SK-N-SH (cell line): ENCODE data around the gene MRPL14. TPM values are rescaled to one million over a fixed set of nuclear protein-coding genes. Genes with fewer than 3 reads are reported as not detected.

Experiments used
- CTCF ChIA-PET: fragments of 300-600, 350-600 bp; formaldehyde crosslinking; extraction: SDS; loops from one replicate; lab custom pipeline; 2021; lab: Yijun Ruan, JAX
- POLR2A ChIA-PET: fragments of 350-600 bp; sonication (Branson Sonifier 250); formaldehyde crosslinking; extraction: SDS; loops from one replicate; lab custom pipeline; 2020; ENCODE audit warnings: antibody characterized with exemption, inconsistent platforms; lab: Yijun Ruan, JAX
- DNase-seq: peaks from one replicate; pipeline ENCODE4 v3.0.0; 2012
- H2AFZ ChIP-seq: fragments of 200-600 bp; sonication (generic); 2 replicates; pipeline ENCODE4 v1.8.1; 2016; ENCODE audit warnings: antibody characterized with exemption, mild to moderate bottlenecking, low read depth
- H3F3A ChIP-seq: fragments of 200-600 bp; sonication (generic); replicated peaks from 2 replicates; pipeline ENCODE3; 2016; ENCODE audit warnings: antibody characterized with exemption, mild to moderate bottlenecking; ENCODE audit not compliant: insufficient read depth
- H3K27ac ChIP-seq, 2 experiments: fragments of 200-500 bp in 1 of 2; fragments of 200-600 bp in 1 of 2; sonication (Bioruptor generic) in 1 of 2; sonication (generic), shearing (Covaris generic) in 1 of 2; 2 replicates each; pipeline versions ENCODE4 v1.5.1 to v1.6.1; 2014 to 2016; ENCODE audit warnings: low read depth in 2 of 2, inconsistent platforms in 1 of 2, low read length in 1 of 2, mild to moderate bottlenecking in 1 of 2, mixed read lengths in 1 of 2
- H3K27me3 ChIP-seq: fragments of 200-600 bp; sonication (generic), shearing (Covaris generic); 2 replicates; pipeline ENCODE4 v1.6.1; 2016; ENCODE audit warnings: mixed run types; ENCODE audit not compliant: insufficient read depth
- H3K36me3 ChIP-seq, 2 experiments: fragments of 200-500 bp in 1 of 2; fragments of 200-600 bp in 1 of 2; sonication (Bioruptor generic) in 1 of 2; sonication (generic) in 1 of 2; replicated peaks in 1 of 2; 2 replicates each; pipeline versions ENCODE3 to v1.5.1; 2014 to 2016; ENCODE audit warnings: low read length in 1 of 2, mild to moderate bottlenecking in 1 of 2; ENCODE audit not compliant: insufficient read depth in 2 of 2, control insufficient read depth in 1 of 2
- H3K4me1 ChIP-seq, 2 experiments: fragments of 200-500 bp in 1 of 2; fragments of 200-600 bp in 1 of 2; sonication (Bioruptor generic) in 1 of 2; sonication (generic), shearing (Covaris generic) in 1 of 2; 2 replicates each; pipeline versions ENCODE4 v1.5.1 to v1.6.1; 2014 to 2016; ENCODE audit warnings: low read depth in 1 of 2, low read length in 1 of 2, mixed run types in 1 of 2; ENCODE audit not compliant: insufficient read depth in 2 of 2, control insufficient read depth in 1 of 2
- H3K4me2 ChIP-seq: fragments of 200-600 bp; sonication (generic), shearing (Covaris generic); 2 replicates; pipeline ENCODE4 v1.6.1; 2017; ENCODE audit warnings: mixed run types
- H3K4me3 ChIP-seq, 2 experiments: fragments of 200-500 bp in 1 of 2; fragments of 200-600 bp in 1 of 2; sonication (Bioruptor generic) in 1 of 2; sonication (generic), shearing (Covaris generic) in 1 of 2; 2 replicates each; pipeline versions ENCODE4 v1.5.1 to v1.8.1; 2014 to 2016; ENCODE audit warnings: low read depth in 2 of 2, inconsistent platforms in 1 of 2, low read length in 1 of 2, mild to moderate bottlenecking in 1 of 2, mixed read lengths in 1 of 2, moderate library complexity in 1 of 2
- H3K79me2 ChIP-seq: fragments of 200-600 bp; sonication (generic); 2 replicates; pipeline ENCODE4 v1.8.1; 2017; ENCODE audit warnings: mild to moderate bottlenecking; ENCODE audit not compliant: insufficient read depth
- H3K9ac ChIP-seq: fragments of 200-600 bp; sonication (generic); 2 replicates; pipeline ENCODE4 v1.6.1; 2017; ENCODE audit warnings: mixed run types
- H3K9me2 ChIP-seq: fragments of 200-600 bp; sonication (generic); 2 replicates; pipeline ENCODE4 v1.6.1; 2017; ENCODE audit warnings: mixed run types
- H3K9me3 ChIP-seq: fragments of 200-600 bp; sonication (generic); 2 replicates; pipeline ENCODE4 v1.6.1; 2017; ENCODE audit warnings: mixed run types, mild to moderate bottlenecking, moderate library complexity
- H4K20me1 ChIP-seq: fragments of 200-600 bp; sonication (generic); 2 replicates; pipeline ENCODE4 v1.6.1; 2017; ENCODE audit warnings: mild to moderate bottlenecking, mixed run types; ENCODE audit not compliant: insufficient read depth
- JUND ChIP-seq: IDR thresholded peaks from 2 replicates; pipeline ENCODE4 v1.4.0; 2012
- MXI1 ChIP-seq: IDR thresholded peaks from 2 replicates; pipeline ENCODE4 v1.6.1; 2012; ENCODE audit warnings: mild to moderate bottlenecking, low read depth, low read length, improper control_type of control experiment
- RFX5 ChIP-seq: IDR thresholded peaks from 2 replicates; pipeline ENCODE4 v1.6.1; 2012; ENCODE audit warnings: mild to moderate bottlenecking, improper control_type of control experiment, low read length
- RXRA ChIP-seq: IDR thresholded peaks from 2 replicates; pipeline ENCODE4 v1.4.0; 2012; ENCODE audit warnings: low read depth, mild to moderate bottlenecking, borderline replicate concordance
- TCF12 ChIP-seq: IDR thresholded peaks from 2 replicates; pipeline ENCODE4 v1.4.0; 2012
- WGBS: methylation state at CpG from one replicate; pipeline ENCODE4 v1.1.6; 2017; ENCODE audit warnings: low lambda C conversion rate; 5-methylcytosine and 5-hydroxymethylcytosine counted together
- polyA plus RNA-seq, 3 experiments: library from polyadenylated mRNA; depleted of rRNA; stranded (reverse); fragments of >200 nt; gene quantifications; 2 replicates each; pipeline ENCODE4 v1.2.3, GENCODE V29; 2012
- TF ChIP-seq, protein P1 (sequence below): fragments of 150-350 bp; IDR thresholded peaks from 2 replicates; pipeline ENCODE4 v1.6.1; 2017; ENCODE audit warnings: antibody characterized with exemption, low read length, low read depth, borderline replicate concordance
- TF ChIP-seq, protein P2 (sequence below): IDR thresholded peaks from 2 replicates; pipeline ENCODE4 v1.6.1; 2012; ENCODE audit warnings: mild to moderate bottlenecking, low read depth, low read length, moderate library complexity
- TF ChIP-seq, protein P3 (sequence below): fragments of 150-350 bp; IDR thresholded peaks from 2 replicates; pipeline ENCODE4 v1.6.1; 2016; ENCODE audit warnings: mild to moderate bottlenecking, low read depth, low read length

MRPL14 gene
- polyA plus RNA-seq, 1 of the 3 experiments (the other 2 are of a cell fraction), result 97.0 TPM

GRCh38 chr6:44104481-44105021 lies 22.7 kb downstream of the MRPL14 start:
- Histone ChIP-seq H3K4me3 (no peak overlapping the region), H2AFZ (no peak overlapping the region), H3K4me2 (no peak overlapping the region), H3K27me3 (no peaks in the 10 kb centered on the region), H3K9me2 (no peaks in the 10 kb centered on the region), H3K79me2 (peaks cover 12% of the 10 kb centered on the region; the same call in 1 of the 2 replicates), H3K9ac (no peak overlapping the region), H3K9me3 (no peaks in the 10 kb centered on the region), H3K36me3 (peaks cover 10 to 30% of the 10 kb centered on the region in 2 experiments), H3K27ac (no peak overlapping the region), H4K20me1 (no peaks in the 10 kb centered on the region; the same call in 1 of the 2 replicates), H3K4me1 (no peaks in the 10 kb centered on the region; a peak in 1 of 4 replicates), H3F3A (no peaks in the 10 kb centered on the region)
- CTCF ChIA-PET, result interaction anchor here (1.0 to 9.2 kb wide), 4 partner anchors 7 to 152 kb away, joined by 3 to 103 read pairs (median 3); no protein-coding TSS in a partner anchor
- no peak for DNase-seq
- POLR2A ChIA-PET, result no interaction called here
- WGBS, result 100% methylated on average over 2 of the region's 3 CpGs
- TF ChIP-seq JUND, result no peak

- H3K36me3 ChIP-seq, result peaks cover 13 to 20% of the 10 kb centered on the region in 2 experiments
- TF ChIP-seq, protein P1, sequence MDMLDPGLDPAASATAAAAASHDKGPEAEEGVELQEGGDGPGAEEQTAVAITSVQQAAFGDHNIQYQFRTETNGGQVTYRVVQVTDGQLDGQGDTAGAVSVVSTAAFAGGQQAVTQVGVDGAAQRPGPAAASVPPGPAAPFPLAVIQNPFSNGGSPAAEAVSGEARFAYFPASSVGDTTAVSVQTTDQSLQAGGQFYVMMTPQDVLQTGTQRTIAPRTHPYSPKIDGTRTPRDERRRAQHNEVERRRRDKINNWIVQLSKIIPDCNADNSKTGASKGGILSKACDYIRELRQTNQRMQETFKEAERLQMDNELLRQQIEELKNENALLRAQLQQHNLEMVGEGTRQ, result no peak
- TF ChIP-seq, protein P2, sequence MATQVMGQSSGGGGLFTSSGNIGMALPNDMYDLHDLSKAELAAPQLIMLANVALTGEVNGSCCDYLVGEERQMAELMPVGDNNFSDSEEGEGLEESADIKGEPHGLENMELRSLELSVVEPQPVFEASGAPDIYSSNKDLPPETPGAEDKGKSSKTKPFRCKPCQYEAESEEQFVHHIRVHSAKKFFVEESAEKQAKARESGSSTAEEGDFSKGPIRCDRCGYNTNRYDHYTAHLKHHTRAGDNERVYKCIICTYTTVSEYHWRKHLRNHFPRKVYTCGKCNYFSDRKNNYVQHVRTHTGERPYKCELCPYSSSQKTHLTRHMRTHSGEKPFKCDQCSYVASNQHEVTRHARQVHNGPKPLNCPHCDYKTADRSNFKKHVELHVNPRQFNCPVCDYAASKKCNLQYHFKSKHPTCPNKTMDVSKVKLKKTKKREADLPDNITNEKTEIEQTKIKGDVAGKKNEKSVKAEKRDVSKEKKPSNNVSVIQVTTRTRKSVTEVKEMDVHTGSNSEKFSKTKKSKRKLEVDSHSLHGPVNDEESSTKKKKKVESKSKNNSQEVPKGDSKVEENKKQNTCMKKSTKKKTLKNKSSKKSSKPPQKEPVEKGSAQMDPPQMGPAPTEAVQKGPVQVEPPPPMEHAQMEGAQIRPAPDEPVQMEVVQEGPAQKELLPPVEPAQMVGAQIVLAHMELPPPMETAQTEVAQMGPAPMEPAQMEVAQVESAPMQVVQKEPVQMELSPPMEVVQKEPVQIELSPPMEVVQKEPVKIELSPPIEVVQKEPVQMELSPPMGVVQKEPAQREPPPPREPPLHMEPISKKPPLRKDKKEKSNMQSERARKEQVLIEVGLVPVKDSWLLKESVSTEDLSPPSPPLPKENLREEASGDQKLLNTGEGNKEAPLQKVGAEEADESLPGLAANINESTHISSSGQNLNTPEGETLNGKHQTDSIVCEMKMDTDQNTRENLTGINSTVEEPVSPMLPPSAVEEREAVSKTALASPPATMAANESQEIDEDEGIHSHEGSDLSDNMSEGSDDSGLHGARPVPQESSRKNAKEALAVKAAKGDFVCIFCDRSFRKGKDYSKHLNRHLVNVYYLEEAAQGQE, result no peak
- no peak for TF ChIP-seq MXI1
- TF ChIP-seq RXRA, result no peak
- no peak for TF ChIP-seq TCF12
- TF ChIP-seq RFX5, result no peak
- TF ChIP-seq, protein P3, sequence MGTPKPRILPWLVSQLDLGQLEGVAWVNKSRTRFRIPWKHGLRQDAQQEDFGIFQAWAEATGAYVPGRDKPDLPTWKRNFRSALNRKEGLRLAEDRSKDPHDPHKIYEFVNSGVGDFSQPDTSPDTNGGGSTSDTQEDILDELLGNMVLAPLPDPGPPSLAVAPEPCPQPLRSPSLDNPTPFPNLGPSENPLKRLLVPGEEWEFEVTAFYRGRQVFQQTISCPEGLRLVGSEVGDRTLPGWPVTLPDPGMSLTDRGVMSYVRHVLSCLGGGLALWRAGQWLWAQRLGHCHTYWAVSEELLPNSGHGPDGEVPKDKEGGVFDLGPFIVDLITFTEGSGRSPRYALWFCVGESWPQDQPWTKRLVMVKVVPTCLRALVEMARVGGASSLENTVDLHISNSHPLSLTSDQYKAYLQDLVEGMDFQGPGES, result no peak
- no peak overlapping the region for H2AFZ ChIP-seq
- no peaks in the 10 kb centered on the region for H3K9me2 ChIP-seq
- 100% methylated on average over 2 of the region's 2 CpGs for WGBS
- no peak overlapping the region for H3K27ac ChIP-seq
- ChIA-PET CTCF (interaction anchor here (0.9 to 9.2 kb wide), 5 partner anchors 9 to 133 kb away, joined by 3 to 103 read pairs (median 4); no protein-coding TSS in a partner anchor), POLR2A (no interaction called here)
- no peaks in the 10 kb centered on the region; a peak in 1 of 4 replicates for H3K4me1 ChIP-seq
- H3F3A ChIP-seq, result peaks cover 6% of the 10 kb centered on the region
- peaks cover 6% of the 10 kb centered on the region; the same call in 1 of the 2 replicates for H3K79me2 ChIP-seq
- H3K4me2 ChIP-seq, result no peak overlapping the region
- H3K9ac ChIP-seq, result no peak overlapping the region
- H3K9me3 ChIP-seq, result no peaks in the 10 kb centered on the region
- H4K20me1 ChIP-seq, result no peaks in the 10 kb centered on the region; the same call in 1 of the 2 replicates
- H3K27me3 ChIP-seq, result no peaks in the 10 kb centered on the region
- DNase-seq, result no peak
- no peak overlapping the region for H3K4me3 ChIP-seq
Observed at GRCh38 chr6:44102527-44102926, 24.7 kb downstream of the MRPL14 start.
